Keratinocyte (primary cell): ENCODE data around the gene PYM1. TPM values are rescaled to one million over a fixed set of nuclear protein-coding genes. Genes with fewer than 3 reads are reported as not detected.
A peak's percentile ranks its signal among the peaks of the same experiment; 100 is the strongest.

Experiments
- DNase-seq: peaks from one replicate; pipeline ENCODE4 v3.0.0-alpha.2; 2011; ENCODE audit warnings: low read depth, missing footprints, low spot score
- FAIRE-seq: peaks from 2 replicates; lab custom pipeline; 2011; peaks lifted over from hg19 to GRCh38; lab: Jason Lieb, UNC
- H2AFZ ChIP-seq: 2 replicates; pipeline ENCODE4 v1.6.0; 2012; ENCODE audit warnings: low read length, control low read depth, inconsistent platforms; ENCODE audit not compliant: control insufficient read depth
- H3K27ac ChIP-seq: 2 replicates; pipeline ENCODE4 v1.5.1; 2011; ENCODE audit warnings: low read length; ENCODE audit not compliant: control insufficient read depth, insufficient read depth
- H3K27me3 ChIP-seq: 3 replicates; pipeline ENCODE4 v1.6.0; 2011; ENCODE audit warnings: low read length; ENCODE audit not compliant: control insufficient read depth, insufficient read depth; ENCODE audit errors: extremely low read depth
- H3K36me3 ChIP-seq, 2 experiments: 2 replicates in 1 of 2; 3 replicates in 1 of 2; pipeline ENCODE4 v1.5.1; 2011; ENCODE audit warnings: low read length in 2 of 2, mild to moderate bottlenecking in 1 of 2; ENCODE audit not compliant: control insufficient read depth in 2 of 2, insufficient read depth in 2 of 2; ENCODE audit errors: extremely low read depth in 1 of 2
- H3K4me1 ChIP-seq: 3 replicates; pipeline ENCODE4 v1.5.1; 2011; ENCODE audit warnings: low read length; ENCODE audit not compliant: control insufficient read depth, insufficient read depth; ENCODE audit errors: extremely low read depth
- H3K4me2 ChIP-seq: 3 replicates; pipeline ENCODE4 v1.6.0; 2011; ENCODE audit warnings: low read depth, low read length; ENCODE audit not compliant: control insufficient read depth, insufficient read depth; ENCODE audit errors: extremely low read depth
- H3K4me3 ChIP-seq, 3 experiments: fragments of 200-600 bp in 1 of 3; sonication (generic) in 1 of 3; 2 replicates in 2 of 3; 3 replicates in 1 of 3; pipeline ENCODE4 v1.5.1; 2011 to 2016; ENCODE audit warnings: low read length in 3 of 3, mild to moderate bottlenecking in 3 of 3, control low read depth in 2 of 3, inconsistent platforms in 1 of 3, low read depth in 1 of 3, mixed read lengths in 1 of 3, mixed run types in 1 of 3, moderate library complexity in 1 of 3; ENCODE audit not compliant: control insufficient read depth in 2 of 3, insufficient read depth in 2 of 3; ENCODE audit errors: extremely low read depth in 1 of 3
- H3K79me2 ChIP-seq: 2 replicates; pipeline ENCODE4 v1.6.0; 2012; ENCODE audit warnings: low read length; ENCODE audit not compliant: control insufficient read depth, insufficient read depth
- H3K9ac ChIP-seq: 3 replicates; pipeline ENCODE4 v1.6.0; 2011; ENCODE audit warnings: low read length; ENCODE audit not compliant: control insufficient read depth, insufficient read depth; ENCODE audit errors: extremely low read depth
- H3K9me1 ChIP-seq: 3 replicates; pipeline ENCODE4 v1.6.0; 2011; ENCODE audit warnings: low read length; ENCODE audit not compliant: control insufficient read depth, insufficient read depth; ENCODE audit errors: extremely low read depth
- H3K9me3 ChIP-seq: 2 replicates; pipeline ENCODE4 v1.5.1; 2012; ENCODE audit warnings: low read depth, low read length; ENCODE audit not compliant: control insufficient read depth
- H4K20me1 ChIP-seq: 3 replicates; pipeline ENCODE4 v1.6.0; 2011; ENCODE audit warnings: low read length; ENCODE audit not compliant: control insufficient read depth, insufficient read depth; ENCODE audit errors: extremely low read depth
- EZH2 ChIP-seq: IDR thresholded peaks from one replicate; pipeline ENCODE4 v1.6.1; 2012; ENCODE audit warnings: inconsistent platforms, mild to moderate bottlenecking, low read length, moderate library complexity
- dilution Hi-C: fragments of 300-500 bp; cut with MboI; formaldehyde crosslinking; loops from one replicate; pipeline ENCODE4 v1.7.0; 2020; ENCODE audit warnings: low sequenced_read_pairs; ENCODE audit not compliant: extremely low pct_ligation_motif_present
- polyA plus RNA-seq, 5 experiments: library from polyadenylated mRNA; depleted of rRNA in 3 of 5; stranded (reverse) in 3 of 5; stranded (forward) in 1 of 5; unstranded in 1 of 5; fragments of >200 nt; gene quantifications; 1 replicate in 1 of 5; 2 replicates in 3 of 5; 3 replicates in 1 of 5; pipeline versions ENCODE4 v1.2.1 to v1.2.3, GENCODE V29; 2011 to 2012; ENCODE audit warnings: missing spikeins in 2 of 5, low read depth in 1 of 5, low replicate concordance in 1 of 5
- TF ChIP-seq, protein P1 (sequence below), 3 experiments: IDR thresholded peaks in 1 of 3; conservative IDR thresholded peaks in 1 of 3; optimal IDR thresholded peaks in 1 of 3; 2 replicates in 2 of 3; 3 replicates in 1 of 3; pipeline versions ENCODE3 to v1.5.1; 2011; ENCODE audit warnings: low read length in 3 of 3, mild to moderate bottlenecking in 3 of 3, moderate library complexity in 2 of 3, control low read depth in 1 of 3, inconsistent platforms in 1 of 3; ENCODE audit not compliant: insufficient read depth in 2 of 3; ENCODE audit errors: extremely low read depth in 1 of 3

Gene PYM1
- polyA plus RNA-seq, 1 donor (not counting 4 experiments of a cell fraction or from before 2014, with no cell fraction given): 63.4 TPM

DNA sequence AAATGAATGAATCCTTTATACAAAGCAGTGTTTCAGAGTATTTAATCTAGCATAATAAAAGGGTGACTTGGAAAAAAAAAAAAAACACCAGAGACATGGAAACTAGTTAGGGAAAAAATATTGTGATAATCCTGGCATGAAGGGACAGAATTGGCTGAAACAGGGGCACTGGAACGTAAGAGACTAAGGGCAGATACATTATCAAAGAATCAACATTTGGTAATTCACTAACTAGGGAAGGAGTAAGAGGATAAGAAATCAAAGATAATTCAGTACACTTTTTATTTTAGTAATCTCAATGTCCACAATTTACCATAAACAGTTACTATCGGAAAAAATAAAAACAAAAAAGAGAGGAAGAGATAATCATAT lies 18.2 kb downstream of the PYM1 start:
- Histone ChIP-seq H3K36me3 (peaks cover 0 to 1% of the 10 kb centered on the region in 2 experiments), H4K20me1 (peaks cover 3% of the 10 kb centered on the region), H3K4me3 (no peak overlapping the region), H3K9me1 (no peaks in the 10 kb centered on the region), H3K4me2 (peak overlapping the region; percentile 44), H3K79me2 (peaks cover 16% of the 10 kb centered on the region), H3K4me1 (peaks cover 27% of the 10 kb centered on the region), H3K9ac (peak overlapping the region; percentile 9), H2AFZ (peak overlapping the region; percentile 37), H3K9me3 (no peaks in the 10 kb centered on the region), H3K27ac (peak overlapping the region; percentile 43), H3K27me3 (no peaks in the 10 kb centered on the region)
- TF ChIP-seq, protein P1, sequence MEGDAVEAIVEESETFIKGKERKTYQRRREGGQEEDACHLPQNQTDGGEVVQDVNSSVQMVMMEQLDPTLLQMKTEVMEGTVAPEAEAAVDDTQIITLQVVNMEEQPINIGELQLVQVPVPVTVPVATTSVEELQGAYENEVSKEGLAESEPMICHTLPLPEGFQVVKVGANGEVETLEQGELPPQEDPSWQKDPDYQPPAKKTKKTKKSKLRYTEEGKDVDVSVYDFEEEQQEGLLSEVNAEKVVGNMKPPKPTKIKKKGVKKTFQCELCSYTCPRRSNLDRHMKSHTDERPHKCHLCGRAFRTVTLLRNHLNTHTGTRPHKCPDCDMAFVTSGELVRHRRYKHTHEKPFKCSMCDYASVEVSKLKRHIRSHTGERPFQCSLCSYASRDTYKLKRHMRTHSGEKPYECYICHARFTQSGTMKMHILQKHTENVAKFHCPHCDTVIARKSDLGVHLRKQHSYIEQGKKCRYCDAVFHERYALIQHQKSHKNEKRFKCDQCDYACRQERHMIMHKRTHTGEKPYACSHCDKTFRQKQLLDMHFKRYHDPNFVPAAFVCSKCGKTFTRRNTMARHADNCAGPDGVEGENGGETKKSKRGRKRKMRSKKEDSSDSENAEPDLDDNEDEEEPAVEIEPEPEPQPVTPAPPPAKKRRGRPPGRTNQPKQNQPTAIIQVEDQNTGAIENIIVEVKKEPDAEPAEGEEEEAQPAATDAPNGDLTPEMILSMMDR (optimal IDR thresholded peaks at IDR 0.05 in 1 of 3, IDR thresholded peaks at IDR 0.05 in 1 of 3, conservative IDR thresholded peaks at IDR 0.05 in 1 of 3; ENCODE audit: extremely low read depth in 1 of 3, insufficient read depth in 2 of 3, low read length in 3 of 3): no peak
- TF ChIP-seq EZH2: no peak
- DNase-seq (no peak), FAIRE-seq (no peak)
- dilution Hi-C loops: no loop called here

DNA sequence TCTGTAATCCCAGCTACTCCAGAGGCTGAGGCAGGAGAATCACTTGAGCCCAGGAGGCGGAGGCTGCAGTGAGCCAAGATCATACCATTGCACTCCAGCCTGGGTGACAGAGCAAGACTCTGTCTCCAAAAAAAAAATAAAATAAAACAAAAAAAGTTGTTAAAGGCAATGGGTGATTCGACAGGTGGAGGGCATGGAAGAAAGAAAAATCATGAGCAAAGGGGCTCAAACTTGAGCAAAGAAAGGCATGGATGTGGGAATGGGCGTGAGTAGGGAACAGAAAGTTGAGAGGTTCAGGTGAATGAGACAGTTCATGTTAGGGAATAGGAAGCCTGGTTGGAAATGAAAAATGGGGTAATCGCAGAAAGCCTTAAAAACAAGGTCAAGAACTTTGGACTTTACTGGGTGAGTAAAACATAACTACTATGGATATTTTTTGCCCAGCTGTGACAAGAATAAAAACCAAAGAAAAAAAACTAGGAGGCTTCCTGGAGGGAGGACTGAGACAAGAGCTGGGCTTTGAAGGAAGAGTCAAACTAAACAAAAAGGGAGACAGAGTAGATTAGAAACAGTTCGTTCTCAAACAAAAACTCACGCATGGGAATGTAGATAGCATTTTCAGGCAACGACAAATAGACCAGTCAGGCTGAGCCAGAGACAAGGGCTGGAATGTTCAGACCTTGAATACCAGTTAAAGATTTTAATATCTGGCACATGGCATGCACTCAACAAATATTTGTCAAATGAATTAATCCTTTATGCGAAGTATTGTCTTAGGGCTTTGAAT lies 18.8 kb downstream of the PYM1 start:
- FAIRE-seq: no peak
- no peaks in the 10 kb centered on the region for H3K27me3 ChIP-seq
- peaks cover 0 to 1% of the 10 kb centered on the region in 2 experiments for H3K36me3 ChIP-seq
- peaks cover 3% of the 10 kb centered on the region for H4K20me1 ChIP-seq
- H3K9me1 ChIP-seq: no peaks in the 10 kb centered on the region
- H3K79me2 ChIP-seq: peaks cover 12% of the 10 kb centered on the region
- H3K9me3 ChIP-seq: no peaks in the 10 kb centered on the region
- peak overlapping the region; percentile 1 for H2AFZ ChIP-seq
- dilution Hi-C loops: no loop called here
- no peak for DNase-seq
- H3K27ac ChIP-seq: no peak overlapping the region
- peaks cover 21% of the 10 kb centered on the region for H3K4me1 ChIP-seq
- peak overlapping the region; percentile 44 for H3K4me2 ChIP-seq
- H3K4me3 ChIP-seq: no peak overlapping the region
- TF ChIP-seq, protein P1 (optimal IDR thresholded peaks at IDR 0.05 in 1 of 3, IDR thresholded peaks at IDR 0.05 in 1 of 3, conservative IDR thresholded peaks at IDR 0.05 in 1 of 3; ENCODE audit: extremely low read depth in 1 of 3, insufficient read depth in 2 of 3, low read length in 3 of 3): no peak
- no peak for TF ChIP-seq EZH2
- peak overlapping the region; percentile 9 for H3K9ac ChIP-seq
